Heart left ventricle (tissue), 16 donors: ENCODE data around the gene NRSN2. TPM values are rescaled to one million over a fixed set of nuclear protein-coding genes. Genes with fewer than 3 reads are reported as not detected.

Experiments
- ATAC-seq, 4 donors: fragments of 200-7000 bp; cut with Tn5 transposase; one replicate each; pipeline ENCODE4 v1.9.1; 2020 to 2022; ENCODE audit warnings: moderate library complexity in 4 of 4, mild to moderate bottlenecking in 3 of 4, moderate number of reproducible peaks in 1 of 4
- DNase-seq, 5 donors: peaks; one replicate each; pipeline ENCODE4 v3.0.0-alpha.2; 2020
- H3K27ac ChIP-seq, 12 donors: fragments of 200-600 bp; sonication (generic) in 4 of 12; one replicate each; pipeline versions ENCODE4 v1.5.0 to v1.8.0; 2016 to 2022; ENCODE audit warnings: mild to moderate bottlenecking in 2 of 12
- H3K27me3 ChIP-seq, 9 donors: fragments of 200-600 bp; sonication (generic) in 2 of 9; one replicate each; pipeline versions ENCODE4 v1.5.1 to v1.8.0; 2016 to 2022; ENCODE audit warnings: mild to moderate bottlenecking in 3 of 9
- H3K36me3 ChIP-seq, 9 donors: fragments of 200-600 bp; sonication (generic) in 2 of 9; one replicate each; pipeline versions ENCODE4 v1.5.0 to v1.8.0; 2018 to 2022; ENCODE audit warnings: mild to moderate bottlenecking in 2 of 9
- H3K4me1 ChIP-seq, 12 donors: fragments of 200-600 bp; sonication (generic) in 4 of 12; one replicate each; pipeline versions ENCODE4 v1.5.0 to v1.8.0; 2016 to 2022; ENCODE audit warnings: mild to moderate bottlenecking in 3 of 12
- H3K4me3 ChIP-seq, 12 donors: fragments of 200-600 bp; sonication (generic) in 4 of 12; one replicate each; pipeline versions ENCODE4 v1.5.0 to v1.8.0; 2017 to 2022; ENCODE audit warnings: mild to moderate bottlenecking in 9 of 12, moderate library complexity in 4 of 12
- H3K9me3 ChIP-seq, 12 donors: fragments of 200-600 bp; sonication (generic) in 4 of 12; one replicate each; pipeline versions ENCODE4 v1.5.0 to v1.8.0; 2016 to 2022; ENCODE audit warnings: mild to moderate bottlenecking in 1 of 12
- CTCF ChIP-seq, 12 donors: fragments of 200-600 bp; sonication (generic) in 4 of 12; IDR thresholded peaks; one replicate each; pipeline versions ENCODE4 v1.5.0 to v1.8.0; 2018 to 2022; ENCODE audit warnings: antibody characterized with exemption in 12 of 12, mild to moderate bottlenecking in 5 of 12
- POLR2A ChIP-seq, 2 donors: fragments of 450-650 bp; IDR thresholded peaks; one replicate each; pipeline ENCODE4 v1.6.1; 2017; ENCODE audit warnings: antibody characterized with exemption in 2 of 2, mild to moderate bottlenecking in 2 of 2, moderate library complexity in 2 of 2
- WGBS, 4 donors: extraction: QIAGEN DNeasy Blood & Tissue Kit in 2 of 4; methylation state at CpG; one replicate each; pipeline versions ENCODE4 v1.1.5 to v1.1.7; 2013 to 2018; 5-methylcytosine and 5-hydroxymethylcytosine counted together
- intact Hi-C, 10 donors: fragments of 100-400 bp; cut with DNase I; formaldehyde crosslinking; loops; one replicate each; pipeline versions ENCODE4 v1.11.1 to v1.14.2; 2022
- polyA plus RNA-seq, 2 donors: library from polyadenylated mRNA; stranded (reverse); fragments of 200-250 nt; gene quantifications; one replicate each; pipeline ENCODE4 v1.2.3, GENCODE V29; 2013
- total RNA-seq, 9 donors: library from RNA; depleted of rRNA in 2 of 9; stranded (reverse); fragments of >200 nt in 2 of 9; fragmentation: NEBNext Ultra II Directional in 3 of 9; extraction: Animal tissue kit (Norgen Biotek cat#: 25700) in 3 of 9; gene quantifications; one replicate each; pipeline versions ENCODE4 v1.1.0 to v1.2.4, GENCODE V29; 2016 to 2023
- donor health status: ischemic (EF 13 %, LVEDD 7.1; RV severe dilation, severe dysfunction).
- donor health status: healthy with polysubstance abuse.
- donor health status: DM: no; HTN: yes; CAD: no.
- donor health status: DM: no; HTN: no; CAD: no.
- donor health status: ischemic (EF 25% LVEDD 6.9; RV normal size, moderate dysfunction).
- donor health status: ischemic (EF 25% LVEDD 5.7; RV mildly dilated, moderate dysfunction).
- donor health status: healthy.
- donor health status: DM: yes; HTN: yes; CAD: no.
- donor health status: ischemic (EF 35%, LVEDD 5.7; RV mildly dilated, moderate dysfunction).
- donor health status: nonischemic (EF 11% LVEDD 7.7; RV severe dilation, severe dysfunction).
- donor health status: DM: yes; HTN: yes; CAD: no.
- donor health status: PGD.
- donor health status: ischemic (EF 29% LVEDD 5.4; RV normal size, mild dysfunction).
- donor health status: nonischemic (EF 23%, LVEDD 6.1; RV moderate dilation, normal function).

The NRSN2 gene
- total and polyA plus RNA-seq, 11 donors = 13.8 to 49.5 (median 28.1) TPM

- DNase-seq (no peak), ATAC-seq (no peak)
- Histone ChIP-seq H3K9me3 (peaks cover 0 to 4% (median 0%) of the 10 kb centered on the region in 12 donors), H3K27me3 (no peaks in the 10 kb centered on the region), H3K36me3 (peaks cover 0 to 2% (median 0%) of the 10 kb centered on the region in 9 donors), H3K27ac (no peak overlapping the region), H3K4me1 (peaks cover 0 to 9% (median 5%) of the 10 kb centered on the region in 12 donors), H3K4me3 (no peak overlapping the region)
- intact Hi-C loops = loop anchor here in 1 of 10 donors (10.0 kb wide), 1 partner anchor 72 kb away; no protein-coding TSS in a partner anchor
- TF ChIP-seq CTCF (IDR thresholded peaks at IDR 0.05) (no peak), POLR2A (IDR thresholded peaks at IDR 0.05) (no peak)
- 92 to 96% (median 94%) methylated on average over 6 of the region's 6 CpGs for WGBS, 4 donors
Measured at GRCh38 chr20:402898-403581, 56.1 kb downstream of the NRSN2 start.

DNA sequence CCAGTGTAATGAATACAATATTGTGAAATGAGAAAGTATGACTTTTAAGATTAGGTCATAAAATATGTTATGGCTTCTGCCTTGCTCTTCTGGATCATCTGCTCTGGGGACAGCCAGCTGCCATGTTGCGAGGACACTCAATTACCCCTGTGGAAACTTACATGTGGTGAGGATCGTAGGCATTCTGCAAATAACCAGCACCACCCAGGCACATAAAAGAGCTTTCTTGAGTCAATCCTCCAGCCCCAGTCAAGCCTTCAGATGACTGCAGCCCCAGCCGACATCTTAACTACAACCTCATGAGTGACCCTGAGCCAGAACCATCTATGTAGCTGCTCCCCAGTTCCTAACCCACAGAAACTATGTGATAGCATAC, 56.7 kb downstream of the NRSN2 start:
- H3K27ac ChIP-seq = no peak overlapping the region
- TF ChIP-seq CTCF (IDR thresholded peaks at IDR 0.05) (no peak), POLR2A (IDR thresholded peaks at IDR 0.05) (no peak)
- intact Hi-C loops = loop anchor here in 1 of 10 donors (10.0 kb wide), 1 partner anchor 71 kb away; no protein-coding TSS in a partner anchor
- DNase-seq = no peak
- no peaks in the 10 kb centered on the region for H3K27me3 ChIP-seq
- H3K4me1 ChIP-seq = peaks cover 0 to 9% (median 6%) of the 10 kb centered on the region in 12 donors
- peaks cover 0 to 4% (median 0%) of the 10 kb centered on the region in 12 donors for H3K9me3 ChIP-seq
- ATAC-seq = no peak
- 96 to 100% (median 97%) methylated on average over 3 of the region's 3 CpGs for WGBS, 4 donors
- H3K4me3 ChIP-seq = no peak overlapping the region
- H3K36me3 ChIP-seq = no peaks in the 10 kb centered on the region

DNA sequence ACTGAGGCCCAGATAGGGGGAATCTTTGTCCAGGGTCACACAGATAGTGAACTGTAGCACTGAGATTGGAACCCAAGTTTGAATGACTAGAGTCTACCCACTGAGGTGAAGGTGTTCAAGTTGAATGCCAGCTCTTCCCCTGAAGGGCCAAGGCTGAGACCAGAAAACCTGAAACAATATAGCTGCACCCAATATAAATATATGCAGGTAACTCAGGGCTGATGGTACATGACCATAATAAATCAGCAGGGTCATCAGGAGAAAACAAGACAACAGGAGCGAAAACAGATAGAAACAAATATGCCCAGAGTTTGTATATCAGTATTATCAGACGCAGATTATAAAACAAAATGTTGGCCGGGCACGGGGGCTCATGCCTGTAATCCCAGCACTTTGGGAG, 57.2 kb downstream of the NRSN2 start:
- H3K27ac ChIP-seq = no peak overlapping the region
- H3K36me3 ChIP-seq = no peaks in the 10 kb centered on the region
- H3K9me3 ChIP-seq = peaks cover 0 to 4% (median 0%) of the 10 kb centered on the region in 12 donors
- ATAC-seq (no peak), DNase-seq (no peak)
- no peaks in the 10 kb centered on the region for H3K27me3 ChIP-seq
- WGBS, 4 donors = 86 to 95% (median 94%) methylated on average over 4 of the region's 4 CpGs
- H3K4me1 ChIP-seq = peaks cover 0 to 14% (median 8%) of the 10 kb centered on the region in 12 donors
- TF ChIP-seq POLR2A (IDR thresholded peaks at IDR 0.05) (no peak), CTCF (IDR thresholded peaks at IDR 0.05) (no peak)
- intact Hi-C loops = loop anchor here in 1 of 10 donors (10.0 kb wide), 1 partner anchor 71 kb away; no protein-coding TSS in a partner anchor
- H3K4me3 ChIP-seq = no peak overlapping the region

Other genes with a start within 250 kb of the NRSN2 start
- not detected for gene DEFB126, start 204.5 kb upstream of the NRSN2 start, total RNA-seq
- not detected for gene DEFB126, start 204.5 kb upstream of the NRSN2 start, polyA plus RNA-seq
- not detected for gene DEFB127, start 189.7 kb upstream of the NRSN2 start, total RNA-seq
- gene DEFB127, start 189.7 kb upstream of the NRSN2 start, polyA plus RNA-seq = not detected
- not detected for gene DEFB128, start 157.4 kb upstream of the NRSN2 start, total RNA-seq
- not detected for gene DEFB128, start 157.4 kb upstream of the NRSN2 start, polyA plus RNA-seq
- not detected for gene DEFB129, start 119.9 kb upstream of the NRSN2 start, total RNA-seq
- not detected for gene DEFB129, start 119.9 kb upstream of the NRSN2 start, polyA plus RNA-seq
- under 1 TPM in 2 of 9 donors, not detected in 7; 0.35 to 0.59 TPM for gene DEFB132, start 89.4 kb upstream of the NRSN2 start, total RNA-seq
- gene DEFB132, start 89.4 kb upstream of the NRSN2 start, polyA plus RNA-seq = not detected
- 1 to 10 TPM in 8 of 9 donors, under 1 TPM in 1; 0.64 to 6.6 (median 4.5) TPM for gene C20orf96, start 56.4 kb upstream of the NRSN2 start, total RNA-seq
- gene C20orf96, start 56.4 kb upstream of the NRSN2 start, polyA plus RNA-seq = 1 to 10 TPM; 2.8 to 3.6 TPM
- gene ZCCHC3, start 49.5 kb upstream of the NRSN2 start, total RNA-seq = 10 to 100 TPM in 5 of 9 donors, 1 to 10 TPM in 4; 6.9 to 15.3 (median 11.4) TPM
- gene ZCCHC3, start 49.5 kb upstream of the NRSN2 start, polyA plus RNA-seq = 1 to 10 TPM; 9.2 to 9.3 TPM
- gene SOX12, start 21.6 kb upstream of the NRSN2 start, total RNA-seq = 10 to 100 TPM in 7 of 9 donors, 1 to 10 TPM in 2; 6.9 to 19.9 (median 11.5) TPM
- gene SOX12, start 21.6 kb upstream of the NRSN2 start, polyA plus RNA-seq = 1 to 10 TPM; 5.4 to 7.2 TPM
- gene TRIB3, start 33.6 kb downstream of the NRSN2 start, total RNA-seq = 1 to 10 TPM in 7 of 9 donors, under 1 TPM in 2; 0.47 to 4.9 (median 1.2) TPM
- 1 to 10 TPM in 1 of 2 donors, under 1 TPM in 1; 0.61 to 5.9 TPM for gene TRIB3, start 33.6 kb downstream of the NRSN2 start, polyA plus RNA-seq
- 10 to 100 TPM; 37.0 to 77.7 (median 47.1) TPM for gene RBCK1, start 61.2 kb downstream of the NRSN2 start, total RNA-seq
- gene RBCK1, start 61.2 kb downstream of the NRSN2 start, polyA plus RNA-seq = 10 to 100 TPM; 50.6 to 60.9 TPM
- 10 to 100 TPM; 19.0 to 38.9 (median 26.3) TPM for gene TBC1D20, start 115.4 kb downstream of the NRSN2 start, total RNA-seq
- gene TBC1D20, start 115.4 kb downstream of the NRSN2 start, polyA plus RNA-seq = 10 to 100 TPM in 1 of 2 donors, 1 to 10 TPM in 1; 9.3 to 25.5 TPM
- 100 to 1,000 TPM; 107 to 136 (median 126) TPM for gene CSNK2A1, start 196.7 kb downstream of the NRSN2 start, total RNA-seq
- gene CSNK2A1, start 196.7 kb downstream of the NRSN2 start, polyA plus RNA-seq = 10 to 100 TPM; 30.3 to 72.1 TPM